H9 (cell line): Measurements from ENCODE around the gene GLRA1. TPM values are rescaled to one million over a fixed set of nuclear protein-coding genes. Genes with fewer than 3 reads are reported as not detected.

Experiments
- DNase-seq: peaks from one replicate; pipeline ENCODE4 v3.0.0-alpha.2; 2017
- H2AFZ ChIP-seq: one replicate; pipeline ENCODE4 v1.6.1; 2013; ENCODE audit warnings: mild to moderate bottlenecking, low read length, control low read depth, moderate library complexity
- H2AK5ac ChIP-seq: 2 replicates; pipeline ENCODE4 v1.6.1; 2013; ENCODE audit warnings: low read length, control low read depth, mixed read lengths; ENCODE audit not compliant: insufficient read length
- H2BK120ac ChIP-seq: one replicate; pipeline ENCODE4 v1.6.1; 2013; ENCODE audit warnings: low read depth, mild to moderate bottlenecking, low read length, control low read depth, inconsistent platforms; ENCODE audit not compliant: poor library complexity, severe bottlenecking
- H2BK12ac ChIP-seq: 2 replicates; pipeline ENCODE4 v1.6.1; 2013; ENCODE audit warnings: low read length, control low read depth, mixed read lengths, low read depth; ENCODE audit not compliant: insufficient read length
- H2BK15ac ChIP-seq: 2 replicates; pipeline ENCODE4 v1.6.1; 2013; ENCODE audit warnings: low read depth, low read length, control low read depth
- H2BK20ac ChIP-seq: one replicate; pipeline ENCODE4 v1.6.1; 2013; ENCODE audit warnings: low read depth, mild to moderate bottlenecking, low read length, control low read depth, inconsistent platforms; ENCODE audit not compliant: poor library complexity, severe bottlenecking
- H2BK5ac ChIP-seq: 2 replicates; pipeline ENCODE4 v1.6.1; 2013; ENCODE audit warnings: low read length, control low read depth, mixed read lengths; ENCODE audit not compliant: insufficient read length
- H3K14ac ChIP-seq: 2 replicates; pipeline ENCODE4 v1.6.1; 2013; ENCODE audit warnings: low read length, control low read depth; ENCODE audit not compliant: insufficient read depth
- H3K18ac ChIP-seq: 2 replicates; pipeline ENCODE4 v1.6.1; 2013; ENCODE audit warnings: low read depth, mild to moderate bottlenecking, mixed read lengths, low read length, control low read depth; ENCODE audit not compliant: insufficient read length
- H3K23ac ChIP-seq: 2 replicates; pipeline ENCODE4 v1.6.1; 2013; ENCODE audit warnings: low read length, control low read depth, mixed read lengths, low read depth; ENCODE audit not compliant: insufficient read length
- H3K23me2 ChIP-seq: 2 replicates; pipeline ENCODE4 v1.6.1; 2013; ENCODE audit warnings: low read depth, mild to moderate bottlenecking, mixed read lengths, low read length, control low read depth; ENCODE audit not compliant: insufficient read length, poor library complexity, severe bottlenecking
- H3K27ac ChIP-seq: 2 replicates; pipeline ENCODE4 v1.5.1; 2013; ENCODE audit warnings: low read length, control low read depth, mixed read lengths, low read depth; ENCODE audit not compliant: insufficient read length
- H3K27me3 ChIP-seq: 2 replicates; pipeline ENCODE4 v1.6.1; 2013; ENCODE audit warnings: low read length, control low read depth, inconsistent platforms; ENCODE audit not compliant: insufficient read depth
- H3K4ac ChIP-seq: 2 replicates; pipeline ENCODE4 v1.6.1; 2013; ENCODE audit warnings: low read depth, mild to moderate bottlenecking, control low read depth, inconsistent platforms, low read length, moderate library complexity
- H3K4me1 ChIP-seq: 2 replicates; pipeline ENCODE4 v1.6.1; 2013; ENCODE audit warnings: low read length, control low read depth, inconsistent platforms; ENCODE audit not compliant: insufficient read depth
- H3K4me2 ChIP-seq: 2 replicates; pipeline ENCODE4 v1.6.1; 2013; ENCODE audit warnings: low read length, control low read depth, mixed read lengths; ENCODE audit not compliant: insufficient read length, insufficient read depth
- H3K56ac ChIP-seq: 2 replicates; pipeline ENCODE4 v1.6.1; 2013; ENCODE audit warnings: low read depth, mild to moderate bottlenecking, mixed read lengths, low read length, control low read depth; ENCODE audit not compliant: insufficient read length
- H3K79me1 ChIP-seq: 2 replicates; pipeline ENCODE4 v1.6.1; 2013; ENCODE audit warnings: low read depth, mild to moderate bottlenecking, moderate library complexity, low read length, control low read depth, inconsistent platforms; ENCODE audit not compliant: insufficient read depth, poor library complexity, severe bottlenecking
- H3K79me2 ChIP-seq: 2 replicates; pipeline ENCODE4 v1.6.1; 2013; ENCODE audit warnings: low read length, control low read depth, inconsistent platforms; ENCODE audit not compliant: insufficient read depth
- H3K9ac ChIP-seq: 2 replicates; pipeline ENCODE4 v1.6.1; 2013; ENCODE audit warnings: low read length, control low read depth, mixed read lengths; ENCODE audit not compliant: insufficient read length; ENCODE audit errors: extremely low read depth
- H3K9me3 ChIP-seq: one replicate; pipeline ENCODE4 v1.6.1; 2013; ENCODE audit warnings: low read depth, low read length, inconsistent platforms; ENCODE audit not compliant: control insufficient read depth
- H3T11ph ChIP-seq: one replicate; pipeline ENCODE4 v1.6.1; 2013; ENCODE audit warnings: mild to moderate bottlenecking, low read length, control low read depth, inconsistent platforms
- H4K20me1 ChIP-seq: one replicate; pipeline ENCODE4 v1.6.1; 2013; ENCODE audit not compliant: control insufficient read depth, insufficient read length, insufficient read depth
- H4K5ac ChIP-seq: 2 replicates; pipeline ENCODE4 v1.6.1; 2013; ENCODE audit warnings: low read depth, mild to moderate bottlenecking, mixed read lengths, low read length, control low read depth; ENCODE audit not compliant: insufficient read length
- H4K8ac ChIP-seq: replicated peaks from 2 replicates; pipeline ENCODE4 v1.6.1; 2013; ENCODE audit warnings: low read length, control low read depth, mixed read lengths, low read depth; ENCODE audit not compliant: insufficient read length
- H4K91ac ChIP-seq: 2 replicates; pipeline ENCODE4 v1.6.1; 2013; ENCODE audit warnings: low read depth, mild to moderate bottlenecking, moderate library complexity, mixed read lengths, low read length, control low read depth; ENCODE audit not compliant: insufficient read length
- H3K27ac Mint-ChIP-seq, 3 experiments: 2 replicates in 2 of 3; 3 replicates in 1 of 3; pipeline ENCODE4 v1.8.0; 2020 to 2021; ENCODE audit warnings: mixed read lengths in 3 of 3, mild to moderate bottlenecking in 1 of 3, moderate library complexity in 1 of 3
- H3K27me3 Mint-ChIP-seq: 2 replicates; pipeline ENCODE4 v1.8.0; 2021; ENCODE audit warnings: low read depth, mild to moderate bottlenecking, moderate library complexity, mixed read lengths
- H3K36me3 Mint-ChIP-seq, 3 experiments: 2 replicates in 2 of 3; 3 replicates in 1 of 3; pipeline ENCODE4 v1.8.0; 2020 to 2021; ENCODE audit warnings: low read depth in 3 of 3, mixed read lengths in 3 of 3; ENCODE audit not compliant: insufficient read depth in 1 of 3
- H3K4me1 Mint-ChIP-seq, 2 experiments: 2 replicates each; pipeline ENCODE4 v1.8.0; 2020; ENCODE audit warnings: mixed read lengths in 2 of 2
- H3K4me3 Mint-ChIP-seq, 2 experiments: 2 replicates in 1 of 2; 3 replicates in 1 of 2; pipeline ENCODE4 v1.8.0; 2020 to 2021; ENCODE audit warnings: mild to moderate bottlenecking in 2 of 2, mixed read lengths in 2 of 2, moderate library complexity in 1 of 2
- H3K9me3 Mint-ChIP-seq, 2 experiments: 2 replicates in 1 of 2; 3 replicates in 1 of 2; pipeline ENCODE4 v1.8.0; 2020; ENCODE audit warnings: mild to moderate bottlenecking in 2 of 2, mixed read lengths in 2 of 2, moderate library complexity in 1 of 2
- CTCF ChIP-seq: fragments of 200-600 bp; sonication (generic); conservative IDR thresholded peaks from 3 replicates; pipeline ENCODE4 v1.8.0; 2021; ENCODE audit warnings: antibody characterized with exemption, mild to moderate bottlenecking
- WGBS: extraction: QIAGEN DNeasy Blood & Tissue Kit; methylation state at CpG from one replicate; pipeline ENCODE4 v1.1.7; 2013; ENCODE audit warnings: missing lambda C conversion rate, low lambda C conversion rate, mixed read lengths; ENCODE audit not compliant: insufficient read length; ENCODE audit errors: extremely low coverage; 5-methylcytosine and 5-hydroxymethylcytosine counted together
- total RNA-seq: library from RNA; stranded (reverse); gene quantifications from 2 replicates; pipeline ENCODE4 v1.2.1, GENCODE V29; 2021

The GLRA1 gene
- total RNA-seq, 1 experiment from 2014 or later = not detected

GRCh38 chr5:151881621-151882225 is 42.9 kb downstream of the GLRA1 start:
- peaks cover 3% of the 10 kb centered on the region in 2 experiments; a peak in 2 of 5 replicates for H3K9me3 Mint-ChIP-seq
- Histone ChIP-seq H3T11ph (no peak overlapping the region), H3K18ac (no peak overlapping the region), H2BK15ac (no peak overlapping the region), H3K9ac (no peak overlapping the region), H3K56ac (no peak overlapping the region), H3K23ac (no peak overlapping the region), H2AK5ac (no peak overlapping the region), H4K20me1 (no peaks in the 10 kb centered on the region), H3K9me3 (no peaks in the 10 kb centered on the region), H3K4me2 (no peak overlapping the region), H3K79me1 (no peaks in the 10 kb centered on the region), H4K5ac (no peak overlapping the region), H4K8ac (no peak overlapping the region), H2AFZ (no peak overlapping the region), H3K79me2 (no peaks in the 10 kb centered on the region), H3K23me2 (no peaks in the 10 kb centered on the region), H2BK12ac (no peak overlapping the region), H2BK20ac (no peak overlapping the region), H3K14ac (no peak overlapping the region), H3K4me1 (peaks cover 4% of the 10 kb centered on the region; the same call in 1 of the 2 replicates), H3K27me3 (peaks cover 3% of the 10 kb centered on the region), H3K27ac (no peak overlapping the region), H2BK5ac (no peak overlapping the region), H2BK120ac (no peak overlapping the region), H4K91ac (no peak overlapping the region), H3K4ac (no peak overlapping the region)
- peaks cover 16% of the 10 kb centered on the region in 2 experiments; a peak in 3 of 4 replicates for H3K4me1 Mint-ChIP-seq
- H3K27me3 Mint-ChIP-seq = peaks cover 71% of the 10 kb centered on the region
- H3K4me3 Mint-ChIP-seq = no peak overlapping the region
- no peak for TF ChIP-seq CTCF
- peaks cover 0 to 6% (median 1%) of the 10 kb centered on the region in 3 experiments; a peak in 2 of 7 replicates for H3K36me3 Mint-ChIP-seq
- WGBS = no CpG with 5 or more reads among the region's 2 CpGs
- no peak for DNase-seq
- H3K27ac Mint-ChIP-seq = no peak overlapping the region
